Loucy (cell line): ENCODE measurements around the gene BASP1.

Experiments
- EZH2phosphoT487 ChIP-seq: fragments of 200-600 bp; IDR thresholded peaks from 2 replicates; pipeline ENCODE4 v1.6.1; 2018; ENCODE audit warnings: antibody characterized with exemption, mild to moderate bottlenecking, moderate library complexity, borderline replicate concordance
- TF ChIP-seq, protein P1 (sequence below): fragments of 200-600 bp; sonication (generic); conservative IDR thresholded peaks from 2 replicates; pipeline ENCODE4 v1.5.1; 2014; ENCODE audit warnings: mild to moderate bottlenecking, antibody characterized with exemption, low read length

GRCh38 chr5:17304282-17304681 is 86.9 kb downstream of the BASP1 start:
- TF ChIP-seq, protein P1, sequence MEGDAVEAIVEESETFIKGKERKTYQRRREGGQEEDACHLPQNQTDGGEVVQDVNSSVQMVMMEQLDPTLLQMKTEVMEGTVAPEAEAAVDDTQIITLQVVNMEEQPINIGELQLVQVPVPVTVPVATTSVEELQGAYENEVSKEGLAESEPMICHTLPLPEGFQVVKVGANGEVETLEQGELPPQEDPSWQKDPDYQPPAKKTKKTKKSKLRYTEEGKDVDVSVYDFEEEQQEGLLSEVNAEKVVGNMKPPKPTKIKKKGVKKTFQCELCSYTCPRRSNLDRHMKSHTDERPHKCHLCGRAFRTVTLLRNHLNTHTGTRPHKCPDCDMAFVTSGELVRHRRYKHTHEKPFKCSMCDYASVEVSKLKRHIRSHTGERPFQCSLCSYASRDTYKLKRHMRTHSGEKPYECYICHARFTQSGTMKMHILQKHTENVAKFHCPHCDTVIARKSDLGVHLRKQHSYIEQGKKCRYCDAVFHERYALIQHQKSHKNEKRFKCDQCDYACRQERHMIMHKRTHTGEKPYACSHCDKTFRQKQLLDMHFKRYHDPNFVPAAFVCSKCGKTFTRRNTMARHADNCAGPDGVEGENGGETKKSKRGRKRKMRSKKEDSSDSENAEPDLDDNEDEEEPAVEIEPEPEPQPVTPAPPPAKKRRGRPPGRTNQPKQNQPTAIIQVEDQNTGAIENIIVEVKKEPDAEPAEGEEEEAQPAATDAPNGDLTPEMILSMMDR, result no peak
- TF ChIP-seq EZH2phosphoT487, result no peak
